ENCODE measurements around the gene HTR7.
"Not testable (repeated sequence)": the region's sequence is repeated elsewhere in the genome, so short reads cannot be mapped to it uniquely, and the experiment has no call there.

HTR7 gene

DNA sequence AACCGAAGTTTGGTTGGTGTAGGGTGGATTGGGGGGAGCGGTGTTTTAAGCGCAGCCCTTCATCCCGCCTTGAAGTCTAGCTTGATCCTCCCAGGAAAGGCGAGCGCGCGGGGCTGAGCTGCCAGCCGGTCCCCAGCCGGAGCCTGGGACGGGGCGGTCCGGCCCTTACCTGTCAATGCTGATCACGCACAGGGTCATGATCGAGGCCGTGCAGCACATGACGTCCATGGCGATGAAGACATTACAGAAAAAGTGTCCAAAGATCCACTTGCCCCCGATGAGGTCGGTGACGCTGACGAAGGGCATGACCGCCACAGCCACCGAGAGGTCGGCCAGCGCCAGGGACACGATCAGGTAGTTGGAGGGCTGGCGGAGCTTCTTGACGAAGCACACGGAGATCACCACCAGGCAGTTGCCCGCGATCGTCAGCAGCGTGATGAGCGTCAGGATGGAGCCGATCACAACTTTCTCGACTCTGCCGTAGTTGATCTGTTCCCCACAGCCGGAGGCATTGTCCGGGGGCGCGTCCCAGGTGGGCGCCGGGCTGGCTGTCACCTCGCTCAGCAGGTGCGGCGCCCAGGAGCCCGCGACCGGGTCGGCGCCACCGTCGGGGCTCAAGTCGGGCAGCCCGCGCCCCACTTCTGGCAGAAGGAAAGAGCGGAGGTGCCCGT is 740 bp downstream of the HTR7 start:
- DNase-seq = peak; percentile 57

DNA sequence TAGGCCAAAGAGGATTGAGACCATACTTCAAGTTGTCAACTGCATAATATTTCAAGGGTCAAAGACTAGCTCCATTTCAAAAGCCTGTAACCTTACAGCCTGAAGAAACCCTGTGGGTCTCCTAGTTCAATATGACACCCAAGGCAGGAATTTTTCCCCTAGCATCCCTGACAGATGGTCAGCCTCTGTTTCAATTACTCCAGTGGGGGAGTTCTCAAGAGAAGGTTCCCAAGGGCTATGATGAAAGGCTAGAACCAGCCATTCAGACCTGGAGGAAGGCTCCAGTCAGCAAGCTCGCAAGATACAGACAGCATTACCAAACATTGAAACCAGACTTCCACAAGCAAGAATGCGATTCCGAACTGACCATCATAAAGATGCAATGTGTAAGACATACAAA is 1.6 kb downstream of the HTR7 start:
- no peak for DNase-seq

DNA sequence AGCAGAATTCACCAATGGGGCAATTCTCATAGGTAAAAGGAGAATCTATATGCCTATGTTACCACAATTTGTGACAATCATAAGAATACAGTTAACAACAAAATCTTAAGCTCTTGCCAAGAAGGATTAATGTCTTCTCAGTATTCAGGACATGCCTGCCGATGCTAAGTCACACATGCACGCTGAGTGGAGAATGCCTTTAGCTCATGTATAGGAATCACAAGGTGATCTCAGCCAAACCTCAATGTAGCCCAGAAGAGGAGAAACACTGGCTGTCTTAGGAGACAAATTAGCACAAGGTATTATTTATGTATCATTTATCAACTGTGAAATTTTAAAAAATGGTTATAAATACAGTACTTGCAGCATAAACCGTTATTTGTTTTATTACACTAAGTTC is 2.7 kb downstream of the HTR7 start:
- DNase-seq = no peak

DNA sequence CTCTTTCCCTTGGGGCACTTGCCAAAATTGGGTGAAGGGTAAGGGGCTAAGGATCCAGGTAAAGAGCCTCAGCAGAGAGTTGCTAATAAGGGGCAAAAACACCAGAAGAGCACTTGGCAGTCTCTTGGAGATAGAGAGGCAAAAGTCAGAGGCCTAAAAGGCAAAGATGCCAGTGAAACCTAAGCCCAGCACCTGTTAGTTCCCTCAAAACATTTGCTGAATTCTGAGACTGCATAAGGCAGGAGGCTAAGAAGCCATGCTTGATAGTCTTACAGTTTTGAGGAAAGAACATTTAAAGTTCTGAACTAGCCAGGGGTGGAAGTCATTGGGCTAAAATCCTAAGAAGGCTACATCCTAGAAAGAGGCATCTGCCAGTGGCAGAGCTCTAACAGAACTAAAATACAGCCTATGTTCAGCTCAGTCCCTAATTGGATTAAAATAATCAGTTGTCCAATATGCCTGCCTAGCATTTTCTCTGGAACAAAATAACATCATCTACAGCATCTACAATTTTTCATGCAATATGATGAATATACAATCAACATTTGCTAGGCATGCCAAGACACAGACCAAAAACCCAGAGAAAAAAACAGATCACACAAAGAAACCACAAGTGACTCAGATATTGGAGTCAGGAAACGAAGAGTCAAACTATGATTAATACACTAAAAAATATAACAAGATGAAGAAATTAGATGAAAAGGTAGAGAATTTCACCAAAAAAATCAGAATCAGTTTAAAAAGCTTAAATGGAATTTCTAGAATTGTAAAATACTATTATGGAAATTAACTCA is 7.7 kb downstream of the HTR7 start:
- no peak for DNase-seq

DNA sequence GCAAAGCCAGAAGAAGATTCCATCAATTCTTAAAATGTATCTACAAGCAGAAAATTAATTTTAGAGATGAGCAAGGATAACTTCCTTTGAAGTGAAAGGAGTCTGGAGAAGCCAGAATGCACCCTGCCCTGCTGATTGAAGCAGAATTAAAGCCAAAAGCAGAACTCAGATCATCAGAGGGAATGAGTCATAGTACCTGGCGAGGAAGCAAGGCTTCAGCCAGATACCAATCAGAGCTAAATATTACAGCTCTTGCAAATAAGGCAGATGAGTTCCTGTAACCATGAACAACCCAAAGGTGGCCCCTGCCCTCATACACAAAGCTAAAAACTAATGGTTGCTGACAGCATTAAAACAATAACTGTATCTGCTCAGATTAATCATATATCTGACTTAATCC is 10.4 kb downstream of the HTR7 start:
- no peak for DNase-seq

DNA sequence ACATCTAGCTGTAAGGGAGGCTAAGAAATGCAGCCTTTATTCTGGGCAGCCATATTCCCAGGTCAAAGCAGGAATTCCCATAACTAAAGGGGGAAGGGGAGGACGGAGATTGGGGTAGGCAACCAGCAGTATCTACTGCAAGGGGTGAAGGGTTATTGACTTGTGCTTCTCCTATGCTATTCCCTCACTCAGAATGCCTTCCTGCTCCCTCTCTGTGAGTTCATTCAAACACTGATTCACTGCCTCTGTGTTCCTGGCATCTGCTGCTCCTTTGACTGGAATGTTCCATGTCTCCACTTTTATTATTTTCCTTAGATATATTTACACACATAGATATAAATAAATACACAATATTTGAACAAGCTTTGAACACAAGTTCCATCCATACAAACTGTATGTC is 11.1 kb downstream of the HTR7 start:
- no peak for DNase-seq

DNA sequence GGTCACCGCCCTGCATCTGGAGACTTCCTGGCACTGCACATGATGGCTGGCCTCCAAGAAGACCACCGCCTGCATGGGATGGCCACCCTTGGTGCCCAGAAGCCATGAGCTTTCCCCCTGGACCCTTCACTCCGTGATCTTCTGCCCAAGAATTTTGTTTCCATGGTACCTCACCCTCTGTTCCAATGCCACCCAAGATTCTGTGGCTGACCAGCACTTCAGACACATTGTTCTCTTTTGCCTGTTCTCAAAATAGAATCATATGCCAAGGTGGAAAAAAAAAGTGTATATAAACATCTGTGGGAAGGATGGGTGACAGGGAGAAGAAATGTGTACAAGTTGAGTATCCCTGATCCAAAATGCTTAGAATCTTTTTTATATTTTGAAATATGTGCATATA is 12.1 kb downstream of the HTR7 start:
- DNase-seq = no peak

DNA sequence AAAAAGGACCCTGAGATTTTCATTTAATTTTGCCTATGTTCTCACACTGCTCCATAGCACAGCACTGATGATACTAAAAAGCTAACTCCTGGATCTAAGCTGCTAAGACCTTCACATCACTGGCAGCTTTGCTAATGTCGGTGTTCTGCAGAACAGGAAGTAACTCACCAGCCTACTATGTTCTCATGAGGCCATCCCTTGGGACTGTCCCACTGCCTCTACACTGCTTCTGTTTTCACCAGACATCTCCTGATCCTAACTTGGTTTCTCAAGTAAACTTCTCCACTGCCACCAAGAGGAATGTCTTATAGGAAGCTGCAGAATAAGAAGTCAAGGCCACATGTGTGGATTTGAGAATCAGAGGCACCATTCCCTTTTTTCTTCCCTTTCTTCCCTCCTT is 15.1 kb downstream of the HTR7 start:
- DNase-seq = no peak

DNA sequence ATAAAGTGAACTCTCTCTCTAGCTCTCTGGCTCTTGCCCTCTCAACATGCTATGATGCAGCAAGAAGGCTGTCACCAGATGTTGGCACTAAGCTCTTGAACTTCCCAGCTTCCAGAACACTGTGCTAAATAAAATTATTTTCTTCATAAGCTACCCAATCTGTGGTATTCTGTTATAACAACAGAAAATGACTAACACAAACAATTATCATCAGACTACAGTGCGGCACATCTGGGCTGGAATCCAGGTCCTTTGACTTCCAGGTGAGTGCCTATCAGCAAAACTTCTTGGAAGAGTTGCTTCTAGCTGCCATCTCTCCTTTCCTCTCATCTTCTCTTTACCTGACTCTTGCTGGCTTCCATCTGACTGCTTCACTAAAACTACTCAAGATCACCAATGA is 20.4 kb downstream of the HTR7 start:
- DNase-seq = no peak

DNA sequence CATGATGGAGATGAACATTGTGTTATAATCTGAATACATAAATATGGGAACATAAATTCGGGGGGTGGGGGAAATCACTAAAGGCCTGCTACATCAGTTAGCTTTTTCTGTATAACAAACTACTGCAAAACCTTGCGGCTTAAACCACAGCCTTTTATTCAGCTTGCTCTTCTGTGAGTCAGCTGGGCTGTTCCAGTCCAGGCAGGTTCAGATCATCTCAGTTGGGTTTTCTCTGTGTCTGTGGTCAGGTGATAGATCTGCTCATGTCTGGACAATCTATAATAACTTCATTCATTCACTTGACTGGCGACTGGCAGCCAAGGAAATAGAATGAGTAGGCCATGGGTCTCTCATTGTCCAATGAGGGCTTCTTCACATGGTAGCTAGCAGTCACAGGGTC is 23.5 kb downstream of the HTR7 start:
- DNase-seq = no peak

DNA sequence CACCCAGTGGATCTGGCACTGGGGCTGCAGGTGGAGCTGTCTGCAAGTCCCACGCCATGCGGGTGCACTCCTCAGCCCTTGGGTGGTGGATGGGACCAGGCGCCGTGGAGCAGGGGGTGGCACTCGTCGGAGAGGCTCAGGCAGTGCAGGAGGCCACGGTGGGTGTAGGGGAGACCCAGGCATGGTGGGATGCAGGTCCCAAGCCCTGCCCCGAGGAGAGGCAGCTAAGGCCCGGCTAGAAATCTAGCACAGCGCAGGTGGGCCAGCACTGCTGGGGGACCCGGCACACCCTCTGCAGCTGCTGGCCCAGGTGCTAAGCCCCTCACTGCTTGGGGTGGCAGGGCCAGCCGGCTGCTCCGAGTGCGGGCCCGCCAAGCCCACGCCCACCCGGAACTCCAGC is 25.7 kb downstream of the HTR7 start:
- no peak for DNase-seq

DNA sequence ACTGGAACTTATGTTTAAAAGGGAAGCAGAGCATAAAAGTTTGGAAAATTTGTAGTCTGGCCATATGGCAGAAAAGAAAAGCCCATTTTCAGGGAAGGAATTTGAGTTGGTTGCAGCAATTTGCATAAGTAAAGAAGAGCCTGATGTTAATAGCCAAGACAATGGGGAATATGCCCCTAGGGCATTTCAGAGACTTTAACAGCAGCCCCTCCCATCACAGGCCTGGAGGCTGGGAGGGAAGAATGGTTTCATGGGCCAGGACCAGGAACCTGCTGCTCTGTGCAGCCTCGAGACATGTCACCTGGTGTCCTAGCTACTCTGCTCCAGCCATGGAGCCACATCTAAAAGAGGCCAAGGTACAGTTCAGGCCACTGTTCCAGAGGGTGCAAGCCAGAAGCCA is 35.3 kb downstream of the HTR7 start:
- no peak for DNase-seq

DNA sequence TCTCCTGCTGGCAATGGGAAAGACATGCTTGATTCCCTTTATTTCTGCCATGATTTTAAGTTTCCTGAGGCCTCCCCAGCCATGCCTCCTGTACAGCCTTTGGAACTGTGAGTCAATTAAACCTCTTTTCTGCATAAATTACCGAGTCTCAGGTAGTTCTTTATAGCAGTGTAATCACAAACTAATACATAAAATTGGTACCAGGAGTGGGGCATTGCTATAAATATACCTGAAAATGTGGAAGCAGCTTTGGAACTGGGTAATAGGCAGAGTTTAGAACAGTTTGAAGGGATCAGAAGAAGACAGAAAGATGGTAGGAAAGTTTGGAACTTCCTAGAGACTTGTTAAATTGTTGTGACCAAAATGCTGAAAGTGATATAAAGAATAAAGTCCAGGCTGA is 36.0 kb downstream of the HTR7 start:
- DNase-seq = not testable (repeated sequence)

DNA sequence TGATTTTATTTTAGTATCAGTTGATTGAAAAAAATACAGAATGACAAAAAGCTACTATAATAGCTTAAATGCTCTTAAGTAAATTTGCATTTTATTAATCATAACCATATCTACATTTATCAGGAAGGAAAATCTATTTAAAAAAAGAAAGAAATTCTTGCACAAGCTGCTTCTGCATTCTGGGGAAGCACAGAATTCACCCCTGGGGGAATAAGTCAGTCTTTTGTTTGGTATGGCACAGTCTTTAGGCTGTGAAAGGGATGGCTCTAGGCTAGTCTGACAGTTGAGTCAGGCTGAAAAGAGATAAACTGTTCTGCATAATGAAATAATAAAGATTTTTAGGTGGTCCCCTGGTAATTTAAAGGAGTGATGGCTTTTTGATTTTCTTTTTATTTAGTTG is 37.9 kb downstream of the HTR7 start:
- DNase-seq = no peak

DNA sequence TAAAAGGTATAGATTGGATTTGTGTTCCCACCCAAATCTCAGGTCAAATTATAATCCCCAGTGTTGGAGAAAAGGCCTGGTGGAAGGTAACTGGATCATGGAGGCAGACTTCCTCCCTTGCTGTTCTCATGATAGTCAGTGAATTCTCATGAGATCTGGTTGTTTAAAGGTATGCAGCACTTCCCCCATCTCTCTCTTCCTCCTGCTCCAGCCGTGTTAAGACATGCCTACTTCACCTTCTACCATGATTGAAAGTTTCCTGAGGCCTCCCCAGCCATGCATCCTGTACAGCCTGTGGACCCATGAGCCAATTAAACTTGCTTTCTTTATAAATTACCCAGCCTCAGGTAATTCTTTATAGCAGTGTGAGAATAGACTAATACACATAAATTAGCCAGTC is 39.1 kb downstream of the HTR7 start:
- no peak for DNase-seq

DNA sequence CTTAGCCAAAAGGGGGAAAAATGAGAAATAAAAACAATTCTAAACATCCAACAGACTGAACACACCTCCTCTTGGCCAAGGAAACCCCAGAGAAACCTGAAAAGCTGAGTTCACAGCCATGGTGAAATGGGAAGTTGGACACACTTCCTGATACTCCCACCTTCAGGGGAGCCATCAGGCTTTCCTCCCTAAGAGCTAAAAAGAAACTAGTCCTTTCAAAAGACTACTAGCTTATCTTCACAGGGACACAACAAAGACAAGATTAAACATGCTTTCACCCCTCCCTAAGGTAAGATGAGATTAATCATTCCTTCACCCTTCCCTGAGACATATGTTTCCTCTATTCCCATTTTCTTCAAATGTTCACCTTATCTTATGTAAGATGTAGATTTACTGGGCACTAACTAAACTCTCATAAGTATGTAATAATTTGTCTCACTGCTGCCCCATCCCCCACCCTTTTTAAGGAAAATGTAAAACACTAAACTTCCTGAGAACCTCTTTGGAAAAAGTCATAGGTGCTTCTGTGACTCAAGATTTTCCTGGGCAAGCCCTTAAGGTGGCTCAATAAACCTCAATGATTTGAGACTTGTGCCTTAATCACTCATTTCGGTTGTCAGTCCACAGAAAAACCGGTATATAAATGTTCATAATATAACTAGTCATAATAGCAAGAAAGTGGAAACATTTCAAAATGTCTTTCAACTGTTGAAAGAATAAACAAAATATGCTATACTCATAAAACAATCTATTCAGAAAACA is 40.5 kb downstream of the HTR7 start:
- DNase-seq = no peak

DNA sequence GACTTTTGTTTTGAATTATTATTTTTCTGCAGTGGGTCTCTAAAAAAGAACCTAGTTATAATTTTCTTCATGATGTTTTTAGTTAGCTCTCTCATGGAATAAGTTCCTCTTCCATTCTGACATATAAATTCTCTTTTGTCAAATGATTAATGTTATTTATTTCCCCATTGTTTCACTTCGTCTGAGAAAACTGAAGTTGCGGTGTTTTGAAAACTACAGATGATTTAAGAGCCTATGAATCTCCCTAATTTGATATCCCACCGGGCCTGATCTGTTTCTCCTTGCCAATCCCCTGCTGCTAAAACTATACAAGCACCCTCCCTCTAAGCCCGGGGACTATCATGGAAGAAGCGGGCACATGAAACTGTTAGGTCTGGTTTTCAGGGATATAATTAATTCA is 41.4 kb downstream of the HTR7 start:
- no peak for DNase-seq

DNA sequence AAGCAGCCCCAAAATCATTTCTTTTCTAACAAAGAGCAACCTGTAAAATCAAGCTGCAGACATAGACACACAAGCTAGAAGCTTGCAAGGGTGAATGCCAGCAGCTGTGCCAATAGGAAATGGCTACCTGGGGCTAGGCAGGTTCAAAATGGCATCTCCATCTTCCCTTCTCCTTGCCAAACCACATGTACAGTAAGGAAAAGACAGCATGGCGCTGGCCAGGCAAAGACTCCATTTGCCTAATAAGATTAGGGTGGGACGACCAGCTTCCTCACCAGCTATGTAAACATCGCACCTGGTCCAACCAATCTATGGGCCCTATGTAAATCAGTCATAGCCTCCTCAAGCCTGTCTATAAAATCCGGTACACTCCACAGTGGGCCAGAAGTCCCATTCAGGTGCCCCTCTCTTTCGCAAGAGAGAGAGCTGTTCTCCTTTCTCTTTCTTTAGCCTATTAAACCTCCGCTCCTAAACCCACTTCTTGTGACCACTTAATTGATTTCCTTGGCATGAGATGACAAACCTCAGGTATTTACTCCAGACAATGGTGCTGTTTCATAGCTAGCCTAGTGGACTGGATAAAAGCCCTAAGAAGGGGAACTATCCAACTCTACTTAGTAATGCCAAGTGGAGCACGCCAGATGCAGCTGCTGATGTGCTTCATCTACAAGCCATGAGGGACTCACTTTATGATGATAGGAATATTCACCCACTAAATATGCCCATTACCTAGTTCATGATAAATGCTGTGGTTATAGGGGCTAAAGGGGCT is 44.1 kb downstream of the HTR7 start:
- DNase-seq = no peak

DNA sequence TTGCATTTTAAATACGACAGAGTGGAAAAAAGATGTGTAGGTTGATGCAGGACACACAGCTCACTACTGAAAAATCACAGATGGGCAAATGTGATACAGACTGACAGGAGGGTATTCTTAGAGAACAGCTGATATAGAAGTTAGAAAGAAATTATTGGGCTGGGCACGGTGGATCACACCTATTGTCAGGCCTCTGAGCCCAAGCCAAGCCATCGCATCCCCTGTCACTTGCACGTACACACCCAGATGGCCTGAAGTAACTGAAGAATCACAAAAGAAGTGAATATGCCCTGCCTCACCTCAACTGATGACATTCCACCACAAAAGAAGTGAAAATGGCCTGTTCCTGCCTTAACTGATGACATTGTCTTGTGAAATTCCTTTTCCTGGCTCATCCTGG is 50.7 kb downstream of the HTR7 start:
- not testable (repeated sequence) for DNase-seq

DNA sequence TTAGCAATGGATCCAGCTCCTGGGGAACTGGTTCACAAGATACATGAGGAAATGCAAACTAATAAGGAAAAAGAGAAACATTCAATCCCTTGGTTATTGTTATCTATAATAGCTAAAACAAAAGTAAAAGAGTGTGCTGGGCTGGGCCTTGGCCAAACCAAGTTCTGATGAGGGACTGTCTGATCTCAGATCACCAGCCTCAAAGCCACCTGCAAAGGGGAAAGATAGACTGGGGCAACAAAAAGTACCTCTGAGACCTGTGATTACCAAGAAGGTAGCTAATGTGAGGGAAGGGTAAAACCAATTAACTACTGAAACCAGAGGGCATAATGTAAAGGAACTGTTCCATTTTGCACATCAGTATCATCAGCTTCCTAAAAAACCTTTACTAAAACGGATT is 51.2 kb downstream of the HTR7 start:
- no peak for DNase-seq

DNA sequence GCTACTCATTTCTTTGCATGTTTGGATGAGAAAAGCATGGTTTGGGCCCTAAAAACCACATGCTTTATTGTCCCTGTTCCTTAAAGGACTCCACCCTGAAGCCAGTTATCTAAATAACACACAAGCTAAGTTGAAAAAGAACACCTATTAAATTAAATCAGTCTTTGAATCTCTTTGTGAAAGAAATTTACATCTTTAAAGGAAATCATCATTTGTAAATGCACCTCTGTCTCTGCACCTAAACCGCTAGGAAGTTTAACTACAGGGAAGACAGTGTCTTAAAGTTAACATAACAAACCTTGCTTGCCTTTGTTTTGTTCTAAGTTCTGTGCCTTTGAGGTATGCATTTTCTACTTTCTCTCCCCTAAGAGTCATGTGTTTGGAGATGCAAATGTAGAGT is 52.6 kb downstream of the HTR7 start:
- DNase-seq = no peak

DNA sequence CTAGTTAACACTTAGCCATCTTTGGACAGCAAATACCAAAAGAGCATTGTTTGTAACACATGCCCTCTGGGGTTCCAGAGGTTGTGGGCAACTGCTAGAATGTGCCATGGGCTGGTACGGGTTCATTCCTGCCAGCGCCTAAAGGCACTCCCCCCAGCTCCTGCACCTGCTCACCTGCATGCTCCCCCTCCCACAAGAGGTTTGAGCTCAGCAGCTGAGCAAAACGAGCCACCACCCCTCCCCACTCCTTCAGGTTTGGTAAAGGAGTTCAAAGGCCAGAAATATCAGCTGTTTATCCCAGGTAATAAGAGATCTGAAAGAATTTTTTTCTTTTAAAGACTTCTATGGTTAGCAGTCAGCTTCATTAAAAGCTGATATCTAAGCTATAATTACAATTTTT is 53.5 kb downstream of the HTR7 start:
- DNase-seq = no peak

DNA sequence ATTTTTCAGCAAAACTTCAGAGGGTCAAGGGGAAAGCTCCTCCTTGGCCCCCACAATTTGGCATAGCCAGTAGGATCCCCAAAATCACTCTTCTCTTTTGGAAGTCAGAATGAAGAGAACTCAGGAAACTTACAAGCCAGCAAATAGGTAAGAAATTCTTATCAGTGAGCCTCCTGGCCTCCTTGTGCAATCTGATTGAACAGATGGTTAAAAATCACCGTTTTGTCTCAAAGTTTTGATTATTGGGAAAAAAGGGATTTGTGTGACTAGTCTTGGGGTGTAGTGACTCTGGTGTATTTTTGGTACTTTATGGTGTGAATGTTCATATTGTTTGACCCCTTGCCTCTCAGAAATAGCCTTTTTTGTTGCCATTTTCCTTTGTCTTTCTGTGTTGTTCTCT is 56.2 kb downstream of the HTR7 start:
- DNase-seq = no peak
